H7 (cell line): ENCODE results near the gene ZWILCH. TPM values are rescaled to one million over a fixed set of nuclear protein-coding genes. Genes with fewer than 3 reads are reported as not detected.

Source experiments
- DNase-seq: peaks from one replicate; pipeline ENCODE4 v3.0.0; 2012
- H3K27me3 ChIP-seq: 2 replicates; pipeline ENCODE4 v1.6.0; 2011; ENCODE audit warnings: mild to moderate bottlenecking, low read length; ENCODE audit not compliant: control insufficient read depth, insufficient read depth
- H3K36me3 ChIP-seq: replicated peaks from 2 replicates; pipeline ENCODE4 v1.5.1; 2011; ENCODE audit warnings: low read length; ENCODE audit not compliant: control insufficient read depth, insufficient read depth
- H3K4me3 ChIP-seq: 2 replicates; pipeline ENCODE4 v1.5.1; 2011; ENCODE audit warnings: low read depth, mild to moderate bottlenecking, control low read depth, low read length, moderate library complexity; ENCODE audit not compliant: insufficient read depth
- total RNA-seq: library from RNA; depleted of rRNA; stranded (reverse); fragments of >200 nt; shearing (Covaris generic); gene quantifications from 2 replicates; pipeline ENCODE4 v1.2.3, GENCODE V29; 2014

Gene ZWILCH
- total RNA-seq, 1 experiment from 2014 or later: 68.3 TPM

DNA sequence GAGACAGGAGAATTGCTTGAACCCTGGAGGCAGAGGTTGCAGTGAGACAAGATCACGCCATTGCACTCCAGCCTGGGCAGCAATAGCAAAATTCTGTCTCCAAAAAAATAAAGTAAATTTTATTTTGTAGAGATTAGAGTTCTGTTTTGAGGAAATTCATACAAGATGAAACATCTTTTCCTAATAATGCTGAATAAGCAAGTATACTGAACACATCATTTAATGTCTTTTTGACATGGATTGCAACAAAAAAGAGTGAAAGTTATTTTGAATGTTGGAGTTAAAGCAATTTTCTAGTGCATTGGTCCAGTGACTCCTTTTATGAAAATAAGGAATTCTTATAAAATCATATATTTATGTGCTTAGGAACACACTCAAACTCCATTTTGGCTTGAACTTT lies 40.1 kb downstream of the ZWILCH start:
- DNase-seq: no peak
- H3K4me3 ChIP-seq: no peak overlapping the region
- no peaks in the 10 kb centered on the region for H3K27me3 ChIP-seq
- peaks cover 3% of the 10 kb centered on the region for H3K36me3 ChIP-seq

DNA sequence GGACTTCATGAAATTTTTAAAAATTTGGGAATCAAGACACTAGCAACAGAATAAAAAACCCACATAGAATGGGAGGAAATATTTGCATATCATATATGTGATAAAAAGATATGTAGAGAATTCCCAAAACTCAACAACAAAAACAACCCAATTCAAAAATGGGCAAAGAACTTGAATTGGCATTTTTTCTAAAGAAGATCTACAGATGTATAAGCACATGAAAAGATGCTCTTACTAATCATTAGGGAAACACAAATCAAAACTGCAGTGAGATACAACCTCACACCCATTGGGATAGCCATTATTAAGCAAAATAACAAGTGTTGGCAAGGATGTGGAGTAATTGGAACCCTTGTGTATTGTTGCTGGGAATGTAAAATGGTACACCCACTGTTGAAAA lies 50.6 kb downstream of the ZWILCH start:
- no peak for DNase-seq
- Histone ChIP-seq H3K36me3 (no peaks in the 10 kb centered on the region), H3K4me3 (no peak overlapping the region), H3K27me3 (no peaks in the 10 kb centered on the region)

- H3K4me3 ChIP-seq: no peak overlapping the region
- no peak for DNase-seq
- H3K36me3 ChIP-seq: no peaks in the 10 kb centered on the region
- H3K27me3 ChIP-seq: no peaks in the 10 kb centered on the region
These were observed 53.1 kb downstream of the ZWILCH start for GRCh38 chr15:66558271-66558670.

DNA sequence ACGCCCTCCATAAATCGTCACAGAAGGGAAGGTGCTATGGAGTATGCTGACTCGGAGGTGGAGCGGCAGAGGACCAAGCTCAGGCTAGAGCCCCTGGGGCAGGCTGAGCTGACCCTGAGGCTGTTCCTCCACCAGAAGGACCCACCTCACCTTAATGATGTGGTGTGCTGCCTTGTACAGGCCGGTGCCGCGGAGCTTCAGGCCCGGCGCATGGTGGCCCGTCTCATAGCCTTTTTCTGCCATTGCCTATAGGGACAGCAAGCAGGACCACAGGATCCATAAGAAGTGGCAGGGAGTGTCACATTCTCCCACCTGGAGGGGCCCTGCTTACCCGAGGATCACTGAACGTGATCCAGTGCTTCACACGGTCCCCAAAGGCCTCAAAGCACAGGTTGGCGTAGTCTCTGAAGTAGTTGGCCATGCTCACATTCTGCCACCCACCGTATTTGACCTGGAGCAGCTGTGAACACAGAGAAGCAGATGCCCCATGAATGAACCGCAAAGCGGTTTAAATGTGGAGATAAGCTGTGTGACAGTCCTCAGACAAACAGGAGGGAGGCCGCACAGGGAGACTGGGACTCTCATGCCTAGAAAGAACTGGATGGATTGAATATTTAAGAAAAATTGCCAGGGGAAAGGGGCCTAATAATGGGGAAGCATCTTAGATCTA lies 55.9 kb downstream of the ZWILCH start:
- DNase-seq: no peak
- H3K36me3 ChIP-seq: no peaks in the 10 kb centered on the region
- no peaks in the 10 kb centered on the region for H3K27me3 ChIP-seq
- H3K4me3 ChIP-seq: no peak overlapping the region

- Histone ChIP-seq H3K4me3 (no peak overlapping the region), H3K27me3 (no peaks in the 10 kb centered on the region), H3K36me3 (no peaks in the 10 kb centered on the region)
- DNase-seq: no peak
These were observed 58.0 kb downstream of the ZWILCH start for GRCh38 chr15:66563126-66563525.

GRCh38 chr15:66563566-66564110 lies 58.5 kb downstream of the ZWILCH start:
- no peak for DNase-seq
- H3K27me3 ChIP-seq: no peaks in the 10 kb centered on the region
- H3K36me3 ChIP-seq: no peaks in the 10 kb centered on the region
- H3K4me3 ChIP-seq: no peak overlapping the region

- peak; percentile 66 for DNase-seq
- Histone ChIP-seq H3K36me3 (no peaks in the 10 kb centered on the region), H3K4me3 (no peak overlapping the region), H3K27me3 (no peaks in the 10 kb centered on the region)
These were observed 59.3 kb downstream of the ZWILCH start for GRCh38 chr15:66564136-66565041.

DNA sequence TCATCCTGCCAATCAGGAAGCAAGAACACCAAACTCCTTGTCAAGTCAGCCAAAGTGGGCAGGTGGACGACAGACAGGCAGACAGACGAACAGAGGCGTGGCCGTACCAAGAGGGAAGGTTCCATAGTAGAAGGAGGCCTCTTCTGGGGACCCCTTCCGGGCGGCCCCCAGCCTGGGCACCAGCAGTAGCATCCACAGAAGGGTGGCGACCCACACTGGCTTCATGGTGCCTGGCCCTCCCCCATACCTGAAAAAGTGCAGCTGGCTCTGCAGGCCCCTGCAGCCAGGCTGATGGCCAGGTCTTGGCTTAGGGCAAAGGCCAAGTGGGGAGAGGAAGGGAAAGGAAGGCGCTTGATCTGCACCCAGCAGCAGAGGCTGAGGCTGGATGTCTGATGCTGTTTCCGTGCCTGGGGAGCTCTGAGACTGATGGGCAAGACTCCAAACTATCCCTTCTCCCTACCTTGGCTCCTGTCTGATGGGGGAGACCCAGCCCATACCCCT lies 60.1 kb downstream of the ZWILCH start:
- no peaks in the 10 kb centered on the region for H3K36me3 ChIP-seq
- no peak overlapping the region for H3K4me3 ChIP-seq
- no peak for DNase-seq
- H3K27me3 ChIP-seq: no peaks in the 10 kb centered on the region

DNA sequence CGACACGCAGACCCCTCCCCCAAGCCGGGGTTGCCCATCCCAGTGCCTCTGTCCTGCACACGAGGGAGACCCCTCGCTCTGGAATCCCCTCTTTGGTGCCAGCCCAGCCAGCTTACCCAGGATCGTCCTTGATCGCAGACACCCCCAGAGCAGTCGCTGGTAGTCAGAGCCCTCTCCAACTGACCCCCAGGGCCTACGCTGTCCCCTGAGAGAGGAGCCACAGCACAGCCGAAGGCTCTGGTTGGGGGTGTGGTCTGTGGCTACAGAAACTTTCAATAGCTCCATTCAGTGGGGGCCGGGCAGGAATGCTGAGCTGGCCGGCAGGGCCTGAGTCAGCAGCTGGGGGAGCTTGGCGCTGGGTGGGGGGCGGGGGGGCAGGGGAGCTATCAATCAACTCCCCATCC lies 60.6 kb downstream of the ZWILCH start, which contains the start of gene LCTL:
Gene LCTL, minus strand, starts transcription at position 258 of the 404 bp plus-strand sequence. CDS start 633 bp downstream, outside the sequence.
- H3K4me3 ChIP-seq: no peak within 1 kb of the TSS

GRCh38 chr15:66566963-66567531 lies 61.9 kb downstream of the ZWILCH start:
- Histone ChIP-seq H3K27me3 (no peaks in the 10 kb centered on the region), H3K36me3 (no peaks in the 10 kb centered on the region), H3K4me3 (no peak overlapping the region)
- peak; percentile 91 for DNase-seq

More for the DNA sequence above, 60.6 kb downstream of the ZWILCH start, which contains the start of gene LCTL:
- peak; percentile 88 for DNase-seq
- Histone ChIP-seq H3K27me3 (no peaks in the 10 kb centered on the region), H3K36me3 (no peaks in the 10 kb centered on the region)

DNA sequence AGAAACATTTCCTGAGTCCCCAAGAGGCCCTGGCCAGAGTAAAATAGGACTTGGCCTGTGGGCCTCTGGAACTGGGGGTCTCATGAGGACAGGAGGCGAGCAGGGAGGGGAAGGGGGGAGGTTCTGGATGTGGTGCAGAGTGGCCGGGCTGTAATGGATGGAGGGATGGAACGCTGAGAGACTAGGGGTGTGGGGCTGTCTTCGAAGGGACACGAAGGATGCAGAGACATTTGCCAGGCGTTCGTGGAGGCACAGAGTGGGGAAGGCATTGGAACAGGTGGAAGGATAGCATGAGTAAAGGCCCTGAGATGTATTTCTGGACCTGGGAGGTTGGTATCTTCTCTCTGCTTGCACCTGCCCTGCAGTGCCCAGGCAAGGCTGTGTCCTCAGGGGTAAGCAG lies 62.8 kb downstream of the ZWILCH start:
- H3K4me3 ChIP-seq: no peak overlapping the region
- no peak for DNase-seq
- no peaks in the 10 kb centered on the region for H3K36me3 ChIP-seq
- H3K27me3 ChIP-seq: no peaks in the 10 kb centered on the region

DNA sequence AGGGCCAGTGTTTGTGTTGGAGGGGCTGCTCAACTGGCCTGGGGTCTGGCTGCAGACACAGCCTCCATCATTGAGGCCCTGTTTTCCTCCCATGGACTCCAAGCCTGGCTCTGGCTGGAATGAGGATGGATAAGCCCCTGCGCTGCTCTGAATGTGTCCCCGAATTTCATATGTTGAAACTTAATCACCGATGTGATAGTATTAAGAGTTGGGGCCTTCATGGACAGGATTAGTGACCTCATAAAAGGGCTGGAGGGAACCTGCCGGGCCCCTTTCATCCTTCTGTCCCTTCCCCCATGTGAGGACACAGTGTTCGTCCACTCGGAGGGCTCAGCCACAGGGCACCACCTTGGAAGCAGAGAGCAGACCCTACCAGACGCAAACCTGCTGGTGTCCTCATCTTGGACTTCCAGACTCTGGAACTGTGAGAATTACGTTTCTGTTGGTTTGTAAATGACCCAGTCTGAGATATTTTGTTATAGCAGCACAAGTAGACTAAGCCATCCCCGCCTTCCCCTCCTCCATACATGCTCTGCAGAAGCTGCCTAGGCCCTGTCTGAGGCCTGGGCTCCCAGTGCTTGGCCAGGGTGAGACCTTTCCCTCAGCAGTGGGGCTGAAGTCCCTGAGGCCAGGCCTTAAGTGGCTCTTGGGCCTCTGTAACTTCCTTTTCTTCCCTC lies 64.5 kb downstream of the ZWILCH start:
- no peaks in the 10 kb centered on the region for H3K36me3 ChIP-seq
- no peak for DNase-seq
- H3K4me3 ChIP-seq: no peak overlapping the region
- no peaks in the 10 kb centered on the region for H3K27me3 ChIP-seq

DNA sequence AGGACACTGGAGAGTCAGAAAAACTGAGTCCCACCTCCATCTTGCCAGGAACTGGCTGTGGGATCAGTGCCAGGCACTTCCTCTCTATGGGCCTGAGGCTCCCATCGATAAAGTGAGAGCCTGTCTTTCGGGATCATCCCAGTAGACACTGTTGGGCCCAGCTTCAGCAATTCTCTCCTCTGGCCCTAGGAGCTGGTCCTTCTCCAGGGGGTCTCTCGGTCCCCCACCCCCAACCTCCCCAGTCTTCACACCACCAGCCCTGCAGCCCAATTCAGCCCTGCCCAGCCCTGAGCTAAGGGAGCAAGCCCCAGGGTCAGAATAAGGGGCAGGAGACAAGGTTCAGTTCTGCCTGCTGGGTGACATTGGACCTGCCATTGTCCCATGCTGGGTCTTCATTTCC lies 65.2 kb downstream of the ZWILCH start:
- H3K4me3 ChIP-seq: no peak overlapping the region
- no peaks in the 10 kb centered on the region for H3K27me3 ChIP-seq
- DNase-seq: no peak
- H3K36me3 ChIP-seq: no peaks in the 10 kb centered on the region

GRCh38 chr15:66570842-66571478 lies 65.8 kb downstream of the ZWILCH start:
- H3K4me3 ChIP-seq: no peak overlapping the region
- no peak for DNase-seq
- H3K27me3 ChIP-seq: no peaks in the 10 kb centered on the region
- H3K36me3 ChIP-seq: no peaks in the 10 kb centered on the region
